ENCODE measurements around the gene APP. TPM values are rescaled to one million over a fixed set of nuclear protein-coding genes. Genes with fewer than 3 reads are reported as not detected.
A peak's percentile ranks its signal among the peaks of the same experiment; 100 is the strongest.

Gene APP
- total RNA-seq, 1 experiment from 2014 or later, result 75.9 TPM

- DNase-seq (ENCODE audit: low read depth), result peak; percentile 16
Observed at GRCh38 chr21:26067836-26068594, 102.6 kb downstream of the APP start.

- DNase-seq (ENCODE audit: low read depth), result no peak
Observed at GRCh38 chr21:26064506-26064905, 106.1 kb downstream of the APP start.

GRCh38 chr21:26061437-26061836 is 109.1 kb downstream of the APP start:
- DNase-seq (ENCODE audit: low read depth), result no peak

GRCh38 chr21:26060335-26061115 is 110.0 kb downstream of the APP start:
- DNase-seq (ENCODE audit: low read depth), result no peak

- no peak for DNase-seq (ENCODE audit: low read depth)
Observed at GRCh38 chr21:26057477-26058170, 112.9 kb downstream of the APP start.

GRCh38 chr21:26055841-26056264 is 114.7 kb downstream of the APP start:
- no peak for DNase-seq (ENCODE audit: low read depth)

- no peak for DNase-seq (ENCODE audit: low read depth)
Observed at GRCh38 chr21:26055010-26055409, 115.6 kb downstream of the APP start.

- no peak for DNase-seq (ENCODE audit: low read depth)
Observed at GRCh38 chr21:26052057-26052456, 118.5 kb downstream of the APP start.

GRCh38 chr21:26050857-26051256 is 119.7 kb downstream of the APP start:
- DNase-seq (ENCODE audit: low read depth), result no peak

- no peak for DNase-seq (ENCODE audit: low read depth)
Observed at GRCh38 chr21:26049803-26050202, 120.8 kb downstream of the APP start.

- DNase-seq (ENCODE audit: low read depth), result no peak
Observed at GRCh38 chr21:26047279-26047967, 123.1 kb downstream of the APP start.

GRCh38 chr21:26043891-26044290 is 126.7 kb downstream of the APP start:
- no peak for DNase-seq (ENCODE audit: low read depth)

- DNase-seq (ENCODE audit: low read depth), result no peak
Observed at GRCh38 chr21:26042181-26042876, 128.2 kb downstream of the APP start.

GRCh38 chr21:26041431-26042180 is 129.0 kb downstream of the APP start:
- peak; percentile 52 for DNase-seq (ENCODE audit: low read depth)

GRCh38 chr21:26036916-26037315 is 133.7 kb downstream of the APP start:
- no peak for DNase-seq (ENCODE audit: low read depth)

- DNase-seq (ENCODE audit: low read depth), result no peak
Observed at GRCh38 chr21:26032263-26032662, 138.3 kb downstream of the APP start.

- peak; percentile 16 for DNase-seq (ENCODE audit: low read depth)
Observed at GRCh38 chr21:26028183-26028582, 142.4 kb downstream of the APP start.

- no peak for DNase-seq (ENCODE audit: low read depth)
Observed at GRCh38 chr21:26027696-26028095, 142.9 kb downstream of the APP start.

- no peak for DNase-seq (ENCODE audit: low read depth)
Observed at GRCh38 chr21:26025536-26026512, 144.7 kb downstream of the APP start.
